ENCODE measurements around the gene PKDCC. TPM values are rescaled to one million over a fixed set of nuclear protein-coding genes. Genes with fewer than 3 reads are reported as not detected.

PKDCC gene
- total and polyA plus RNA-seq, 2 of the 13 experiments (the other 11 are each of a cell fraction or from before 2014, with no cell fraction given): 52.6 to 58.8 TPM

- TF ChIP-seq BRCA1 (CRISPR knock-in tag; IDR thresholded peaks at IDR 0.05) (0 out of 2 replicates have a peak, but pooled peaks have one; percentile 11), SIX1 (CRISPR knock-in tag; IDR thresholded peaks at IDR 0.05; ENCODE audit: borderline replicate concordance) (peak; percentile 31; the same call in 1 of the 2 replicates), FOXP1 (IDR thresholded peaks at IDR 0.05) (no peak), FOXP1 (CRISPR knock-in tag; IDR thresholded peaks at IDR 0.05) (peak; percentile 49; the same call in 1 of the 2 replicates), SATB2 (CRISPR knock-in tag; IDR thresholded peaks at IDR 0.05) (no peak), ZNF510 (CRISPR knock-in tag; IDR thresholded peaks at IDR 0.05; ENCODE audit: low read depth) (no peak), PCBP1 (IDR thresholded peaks at IDR 0.05; ENCODE audit: borderline replicate concordance, low read depth, low read length) (no peak), HMG20A (CRISPR knock-in tag; IDR thresholded peaks at IDR 0.05; ENCODE audit: borderline replicate concordance) (peak; percentile 42; the same call in 1 of the 2 replicates), AHDC1 (CRISPR knock-in tag; IDR thresholded peaks at IDR 0.05; ENCODE audit: borderline replicate concordance) (peak; percentile 30; the same call in 1 of the 2 replicates), YEATS2 (CRISPR knock-in tag; IDR thresholded peaks at IDR 0.05; ENCODE audit: borderline replicate concordance) (peak; percentile 26; the same call in 1 of the 2 replicates), ZNF775 (CRISPR knock-in tag; IDR thresholded peaks at IDR 0.05; ENCODE audit: borderline replicate concordance) (0 out of 2 replicates have a peak, but pooled peaks have one; percentile 20), HIC2 (CRISPR knock-in tag; IDR thresholded peaks at IDR 0.05; ENCODE audit: low read depth) (peak; percentile 53; the same call in 1 of the 2 replicates), KDM5B (CRISPR knock-in tag; IDR thresholded peaks at IDR 0.05; ENCODE audit: borderline replicate concordance) (no peak), ZNF44 (CRISPR knock-in tag; IDR thresholded peaks at IDR 0.05) (no peak), MED1 (CRISPR knock-in tag; IDR thresholded peaks at IDR 0.05) (peak; percentile 89), IRF2 (CRISPR knock-in tag; IDR thresholded peaks at IDR 0.05) (peak; percentile 38; the same call in 1 of the 2 replicates), PITX1 (CRISPR knock-in tag; IDR thresholded peaks at IDR 0.05) (0 out of 2 replicates have a peak, but pooled peaks have one; percentile 16), PTBP1 (IDR thresholded peaks at IDR 0.05; ENCODE audit: low read depth, low read length, poor library complexity, severe bottlenecking) (no peak), ZBTB25 (CRISPR knock-in tag; IDR thresholded peaks at IDR 0.05) (peak; percentile 63; the same call in 1 of the 2 replicates), CENPT (CRISPR knock-in tag; IDR thresholded peaks at IDR 0.05; ENCODE audit: low read depth) (no peak), SMAD3 (CRISPR knock-in tag; IDR thresholded peaks at IDR 0.05) (0 out of 2 replicates have a peak, but pooled peaks have one; percentile 55), NONO (IDR thresholded peaks at IDR 0.05) (no peak), NONO (CRISPR knock-in tag; conservative IDR thresholded peaks at IDR 0.05) (0 out of 2 replicates have a peak, but pooled peaks have one; percentile 30), ZNF496 (CRISPR knock-in tag; IDR thresholded peaks at IDR 0.05; ENCODE audit: insufficient replicate concordance) (no peak)
Observed at GRCh38 chr2:42095923-42096408, 48.1 kb downstream of the PKDCC start (continued).

Data from HepG2 (cell line).